ENCODE data around the gene POMZP3.
"Not testable (repeated sequence)": the region's sequence is repeated elsewhere in the genome, so short reads cannot be mapped to it uniquely, and the experiment has no call there.

Gene POMZP3

DNA sequence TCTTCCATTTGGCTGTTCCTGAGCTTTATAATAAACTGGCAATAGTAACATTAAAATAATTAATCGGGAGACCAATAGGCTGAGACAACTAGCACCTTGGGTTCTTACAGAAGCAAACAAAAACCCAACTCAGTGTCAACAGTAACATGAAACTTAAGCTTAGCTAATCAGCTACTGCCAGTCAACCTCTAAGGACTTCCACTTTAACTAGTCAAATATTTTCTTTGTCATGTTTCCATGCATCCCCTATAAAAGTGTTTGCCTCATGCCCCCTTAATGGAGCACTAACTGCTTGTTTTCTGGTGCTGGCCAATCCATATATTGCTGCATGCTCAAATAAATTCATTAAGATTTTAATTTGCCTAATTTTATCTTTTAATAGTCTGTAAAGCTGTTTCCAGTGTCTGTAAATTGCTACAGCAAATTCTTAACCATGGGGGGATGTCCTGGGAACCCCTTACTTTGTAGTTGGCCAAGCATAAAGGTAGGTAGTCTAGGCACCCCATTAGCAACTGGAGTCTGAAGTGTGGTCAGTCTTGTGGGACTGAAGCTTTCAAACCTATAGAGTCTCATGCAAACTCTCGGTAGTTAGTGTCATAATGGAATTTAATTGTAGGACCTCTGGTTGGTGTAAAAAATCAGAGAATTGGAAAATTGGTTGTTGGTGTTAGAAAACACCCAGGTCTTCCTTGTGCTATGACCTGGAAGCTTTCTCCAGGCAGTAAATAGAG lies 40.3 kb downstream of the POMZP3 start:
- not testable (repeated sequence) for DNase-seq

DNA sequence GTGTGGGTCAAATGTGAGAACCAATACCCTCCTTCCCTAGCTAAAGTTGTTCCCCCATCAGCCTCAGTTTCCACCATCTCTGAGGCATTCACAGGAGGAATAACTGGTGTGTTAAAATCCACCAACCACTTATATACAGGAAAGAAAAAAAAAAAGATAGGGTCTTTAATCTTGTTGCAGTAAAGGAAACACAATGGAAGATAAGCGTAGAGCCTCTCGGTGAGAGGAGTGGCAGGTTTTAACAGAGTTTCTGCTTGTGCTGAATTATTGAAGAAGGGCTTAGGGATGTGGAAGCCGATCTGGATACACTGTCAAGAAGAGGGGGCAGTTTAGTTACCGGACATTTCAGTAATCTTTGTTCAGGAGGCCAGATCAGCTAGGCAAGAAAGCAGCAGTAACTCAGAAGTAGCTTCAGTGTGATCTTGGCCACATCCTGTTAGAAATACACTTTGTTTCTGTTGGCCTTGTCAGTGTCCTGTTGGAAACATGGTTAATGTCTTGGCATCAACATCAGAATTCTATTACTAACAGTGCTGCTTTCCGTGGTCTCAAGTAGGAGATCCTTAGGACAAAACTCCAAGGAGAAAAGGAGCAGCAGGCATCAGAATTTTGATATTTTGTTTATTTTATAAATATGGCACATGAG lies 43.3 kb downstream of the POMZP3 start:
- DNase-seq = peak; percentile 51

DNA sequence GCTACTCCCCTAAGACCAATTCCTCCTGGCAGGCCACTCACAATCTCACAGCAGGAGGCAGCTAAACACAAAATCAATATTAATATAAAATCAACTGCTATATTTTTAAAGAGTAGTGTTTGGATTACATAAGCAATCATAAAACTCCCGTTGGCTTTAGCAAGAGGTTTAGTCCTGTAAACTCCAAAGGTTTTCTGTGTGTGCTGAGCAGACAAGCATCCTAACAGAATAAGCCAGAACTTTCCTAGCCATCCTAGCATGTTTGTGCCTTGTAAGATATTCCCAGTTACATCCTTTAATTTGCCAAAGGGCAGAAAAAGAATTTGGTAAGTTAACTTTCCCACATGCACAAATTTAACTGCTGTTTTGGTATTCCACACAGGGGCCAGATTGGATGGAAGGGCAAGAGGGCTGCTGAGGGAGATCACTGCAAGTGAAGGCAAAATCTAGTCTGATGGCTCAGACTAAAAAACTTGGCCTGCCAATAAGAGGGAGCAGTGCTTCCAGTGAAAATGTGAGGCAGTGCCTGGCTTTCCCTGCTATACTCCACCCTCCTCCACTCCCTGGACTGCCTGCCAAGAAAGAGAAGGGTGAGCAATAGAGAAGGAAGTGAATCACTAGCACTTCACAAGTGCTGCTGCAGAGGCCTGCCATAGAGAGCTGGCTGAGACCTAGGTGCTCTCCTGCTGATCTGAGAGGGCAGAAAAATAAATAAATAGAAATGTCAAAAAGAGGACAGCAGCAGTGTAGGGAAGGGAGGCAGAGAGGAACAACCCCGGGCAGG lies 44.0 kb downstream of the POMZP3 start:
- peak; percentile 78 for DNase-seq

DNA sequence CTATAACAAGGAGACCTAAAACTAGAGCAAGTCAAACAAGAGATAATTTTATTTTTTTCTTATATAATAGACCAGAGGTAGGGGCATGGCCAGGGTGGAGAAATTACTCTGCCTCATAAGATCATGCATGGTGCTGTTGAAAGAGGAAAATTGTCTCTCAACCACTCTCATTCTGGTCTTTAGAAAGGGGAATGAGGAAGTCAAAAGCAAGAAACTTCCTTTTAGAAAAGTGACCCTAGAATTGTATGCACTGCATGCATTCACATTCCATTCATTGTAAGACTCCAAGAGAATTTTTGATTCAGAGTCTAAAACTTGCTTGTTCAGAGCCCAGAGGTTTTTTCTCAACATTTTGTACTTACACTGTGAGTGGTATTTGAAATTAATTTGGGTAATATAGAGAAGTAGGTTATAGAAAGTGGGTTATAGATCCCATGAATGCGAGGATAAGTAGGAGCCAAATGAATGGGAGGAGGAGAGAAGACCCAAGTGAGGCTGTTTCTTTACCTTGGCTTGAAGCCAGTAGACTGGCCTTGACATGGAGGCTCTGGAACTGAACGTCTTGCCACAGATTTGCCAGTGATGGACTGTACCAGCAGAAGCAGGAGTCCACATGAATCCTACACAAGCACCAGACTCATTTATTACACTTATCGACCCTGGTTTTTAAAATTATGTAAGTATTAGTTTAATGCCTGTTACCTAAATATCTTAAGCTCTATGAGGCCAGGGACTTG lies 51.0 kb downstream of the POMZP3 start:
- not testable (repeated sequence) for DNase-seq

DNA sequence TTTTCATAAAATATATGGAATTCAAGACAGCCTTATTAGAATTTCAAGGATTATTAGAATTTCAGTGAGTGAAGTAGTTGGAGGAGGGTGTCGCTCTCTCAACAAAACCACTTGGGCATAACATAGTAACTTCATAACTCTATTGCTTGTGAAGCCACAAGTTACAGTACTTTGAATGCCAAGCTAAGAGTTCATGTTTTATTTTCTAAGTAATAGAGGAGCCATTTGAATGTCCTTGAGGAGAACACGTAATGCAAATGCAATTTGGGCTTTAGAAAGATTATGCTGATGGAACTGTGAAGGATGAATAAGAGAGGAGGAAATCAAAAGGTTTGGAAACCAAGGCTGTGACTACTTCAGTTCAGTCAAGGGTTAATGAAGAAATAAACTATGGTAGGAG lies 51.6 kb downstream of the POMZP3 start:
- not testable (repeated sequence) for DNase-seq

DNA sequence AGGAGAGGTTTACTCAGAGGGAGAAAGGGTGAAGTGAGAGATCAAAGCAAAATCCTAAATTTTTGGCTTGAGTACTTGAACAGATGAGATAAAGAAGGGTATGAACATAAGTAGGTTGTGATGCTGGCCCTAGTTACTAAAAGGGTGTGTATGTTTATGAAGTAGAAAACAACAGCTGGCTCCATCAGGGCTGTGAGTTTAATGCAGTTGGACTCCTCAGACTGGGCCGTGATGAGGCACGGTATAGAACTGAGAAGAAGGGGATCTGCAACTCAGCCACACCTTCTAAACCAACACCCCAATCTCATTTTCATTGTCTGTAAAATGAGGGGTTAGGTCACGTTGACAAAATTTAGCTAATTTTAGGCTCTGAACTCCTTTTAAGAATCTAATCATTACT lies 54.8 kb downstream of the POMZP3 start:
- DNase-seq = not testable (repeated sequence)

DNA sequence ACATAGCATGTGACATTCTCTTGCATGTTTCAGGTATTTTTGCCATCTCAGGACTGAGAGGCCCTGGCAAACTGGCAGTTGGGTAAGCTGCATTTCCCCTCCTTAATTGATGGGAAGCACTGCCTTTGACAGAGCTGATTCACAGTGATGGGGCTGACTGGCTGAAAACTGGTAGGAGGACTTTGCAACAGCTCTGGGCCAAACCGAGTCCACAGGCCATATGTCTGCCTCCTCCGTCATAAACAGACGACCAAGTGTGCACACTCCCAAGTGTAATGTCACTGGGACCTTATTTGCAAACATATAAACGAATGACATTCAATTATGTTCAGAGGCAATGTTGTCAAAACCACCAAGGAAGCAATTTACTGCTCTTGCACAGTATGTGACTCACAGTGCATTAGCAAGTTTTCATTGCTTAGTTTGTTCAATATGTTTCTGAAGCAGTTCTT lies 56.7 kb downstream of the POMZP3 start:
- peak; percentile 24 for DNase-seq

DNA sequence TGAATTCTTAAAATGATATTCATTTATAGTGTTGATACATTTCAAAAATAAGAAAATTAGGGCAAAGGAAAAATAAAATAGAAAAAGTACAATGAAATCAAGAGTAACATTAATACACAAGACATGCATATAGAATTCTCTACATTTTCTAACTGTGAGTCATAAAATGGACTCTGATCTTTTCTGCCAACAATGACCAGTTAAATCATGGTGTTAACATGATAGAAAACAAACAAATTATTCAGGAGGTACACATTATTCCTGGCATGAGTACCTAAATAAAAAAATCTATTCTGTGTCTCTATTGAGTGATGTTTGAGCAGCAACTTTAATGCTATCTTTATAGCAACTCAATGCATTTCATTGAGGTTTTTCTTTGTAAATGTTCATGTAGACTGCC lies 58.3 kb downstream of the POMZP3 start:
- DNase-seq = peak; percentile 75

DNA sequence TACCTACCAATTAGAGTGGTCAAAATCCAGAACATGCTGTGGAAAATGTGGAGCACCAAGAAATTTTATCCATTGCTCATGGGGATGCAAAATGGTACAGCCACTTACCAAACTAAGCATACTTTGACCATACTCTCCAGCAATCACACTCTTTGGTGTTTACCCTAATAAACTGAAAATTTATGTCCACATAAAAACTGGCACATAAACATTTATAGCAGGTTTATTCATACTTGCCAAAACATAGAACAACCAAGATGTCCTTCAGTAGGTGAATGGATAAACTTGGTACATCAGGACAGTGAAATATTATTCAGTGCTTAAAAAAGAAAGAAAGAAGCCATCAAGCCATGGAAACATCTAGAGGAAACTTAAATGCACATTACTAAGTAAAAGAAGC lies 59.3 kb downstream of the POMZP3 start:
- not testable (repeated sequence) for DNase-seq

DNA sequence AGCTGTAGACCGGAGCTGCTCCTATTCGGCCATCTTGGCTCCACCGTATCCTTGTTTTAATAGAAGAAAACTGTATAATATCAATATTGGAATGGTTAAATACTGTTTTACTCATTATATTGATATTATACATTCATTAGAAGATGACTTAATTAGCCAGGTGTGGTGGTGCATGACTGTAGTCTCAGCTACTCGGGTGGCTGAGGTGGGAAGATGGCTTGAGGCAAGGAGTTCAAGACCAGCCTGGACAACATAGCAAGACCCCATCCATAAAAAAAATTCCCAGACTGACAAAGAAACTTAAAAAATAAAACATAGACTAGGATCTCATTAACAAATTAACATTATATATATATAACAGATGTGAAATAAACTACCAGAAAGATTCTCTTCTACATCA lies 59.8 kb downstream of the POMZP3 start:
- DNase-seq = not testable (repeated sequence)

DNA sequence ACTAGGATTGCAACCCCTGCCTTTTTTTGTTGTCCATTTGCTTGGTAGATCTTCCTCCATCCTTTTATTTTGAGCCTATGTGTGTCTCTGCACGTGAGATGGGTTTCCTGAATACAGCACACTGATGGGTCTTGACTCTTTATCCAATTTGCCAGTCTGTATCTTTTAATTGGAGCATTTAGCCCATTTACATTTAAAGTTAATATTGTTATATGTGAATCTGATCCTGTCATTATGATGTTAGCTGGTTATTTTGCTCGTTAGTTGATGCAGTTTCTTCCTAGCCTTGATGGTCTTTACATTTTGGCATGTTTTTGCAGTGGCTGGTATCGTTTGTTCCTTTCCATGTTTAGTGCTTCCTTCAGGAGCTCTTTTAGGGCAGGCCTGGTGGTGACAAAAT lies 62.1 kb downstream of the POMZP3 start:
- DNase-seq = not testable (repeated sequence)

DNA sequence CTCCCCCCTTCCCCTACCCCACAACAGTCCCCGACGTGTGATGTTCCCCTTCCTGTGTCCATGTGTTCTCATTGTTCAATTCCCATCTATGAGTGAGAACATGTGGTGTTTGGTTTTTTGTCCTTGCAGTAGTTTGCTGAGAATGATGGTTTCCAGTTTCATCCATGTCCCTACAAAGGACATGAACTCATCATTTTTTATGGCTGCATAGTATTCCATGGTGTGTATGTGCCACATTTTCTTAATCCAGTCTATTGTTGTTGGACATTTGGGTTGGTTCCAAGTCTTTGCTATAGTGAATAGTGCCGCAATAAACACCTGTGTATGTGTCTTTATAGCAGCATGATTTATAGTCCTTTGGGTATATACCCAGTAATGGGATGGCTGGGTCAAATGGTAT lies 65.7 kb downstream of the POMZP3 start:
- not testable (repeated sequence) for DNase-seq

DNA sequence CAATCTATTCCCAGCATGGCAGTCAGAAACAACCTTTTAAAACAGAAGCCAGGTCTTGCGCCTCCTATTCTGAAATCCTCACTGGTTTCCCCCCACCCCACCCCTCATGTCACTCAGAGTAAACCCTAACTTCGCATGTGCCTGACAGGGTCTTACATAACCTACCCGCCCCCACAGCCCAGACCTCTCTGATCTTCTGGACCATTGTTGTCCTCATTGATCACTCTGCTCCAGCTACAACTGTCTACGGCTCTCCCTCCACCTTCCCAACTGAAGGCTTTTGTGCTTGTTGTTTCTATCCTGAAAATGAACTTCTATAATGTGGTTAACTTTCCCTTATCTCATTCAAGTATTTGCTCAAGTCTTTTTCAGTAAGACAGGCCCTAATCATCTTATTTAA lies 66.9 kb downstream of the POMZP3 start:
- not testable (repeated sequence) for DNase-seq

Data from HCEC 1CT (cell line).